ENCODE measurements around the gene ATXN2. TPM values are rescaled to one million over a fixed set of nuclear protein-coding genes. Genes with fewer than 3 reads are reported as not detected.
A peak's percentile ranks its signal among the peaks of the same experiment; 100 is the strongest.
"Not testable (repeated sequence)": the region's sequence is repeated elsewhere in the genome, so short reads cannot be mapped to it uniquely, and the experiment has no call there.

ATXN2 gene
- total RNA-seq, 1 experiment from 2014 or later: 108 TPM

GRCh38 chr12:111602348-111602747, 3.2 kb upstream of the ATXN2 start:
- peaks cover 27% of the 10 kb centered on the region for H3F3A ChIP-seq (ENCODE audit: insufficient read depth, low read depth)
- no peak overlapping the region for H3K4me2 ChIP-seq
- peaks cover 11% of the 10 kb centered on the region for H3K79me2 ChIP-seq (ENCODE audit: low read depth)
- no TSS peak for BruUV-seq (replicated peaks)
- peaks cover 4% of the 10 kb centered on the region for H4K20me1 ChIP-seq (ENCODE audit: insufficient read depth)
- H3K9me3 ChIP-seq (ENCODE audit: insufficient read depth, low read depth): no peaks in the 10 kb centered on the region
- peak overlapping the region; percentile 94; the same call in 1 of the 2 replicates for H3K27ac ChIP-seq
- TF ChIP-seq CTCF (conservative IDR thresholded peaks at IDR 0.05) (no peak), EZH2 (IDR thresholded peaks at IDR 0.05; ENCODE audit: low read depth) (no peak)
- CTCF ChIA-PET: no interaction called here
- intact Hi-C loops (cut with micrococcal nuclease; ENCODE audit: unreplicated experiment): no loop called here
- POLR2A ChIA-PET (ENCODE audit: unreplicated experiment): no interaction called here
- peaks cover 22% of the 10 kb centered on the region for H3K4me1 ChIP-seq (replicated peaks; ENCODE audit: insufficient read depth)
- no peak overlapping the region for H3K4me3 ChIP-seq
- no peak overlapping the region for H2AFZ ChIP-seq
- no peaks in the 10 kb centered on the region for H3K36me3 ChIP-seq (ENCODE audit: low read depth)
- no peak for DNase-seq
- no peaks in the 10 kb centered on the region for H3K9me2 ChIP-seq (ENCODE audit: insufficient read depth)
- H3K27me3 ChIP-seq (ENCODE audit: insufficient read depth, low read depth): no peaks in the 10 kb centered on the region

- not testable (repeated sequence) for H3K27me3 ChIP-seq (ENCODE audit: insufficient read depth, low read depth); H3K9me2 ChIP-seq (ENCODE audit: insufficient read depth); H3K9me3 ChIP-seq (ENCODE audit: insufficient read depth, low read depth); H3K4me3 ChIP-seq; H2AFZ ChIP-seq; BruUV-seq (replicated peaks); H3K36me3 ChIP-seq (ENCODE audit: low read depth); DNase-seq
- ChIA-PET CTCF (interaction anchor here (0.7 kb wide), 1 partner anchor 59 kb away, joined by 5 read pairs; no protein-coding TSS in a partner anchor), POLR2A (ENCODE audit: unreplicated experiment) (interaction anchor here (0.6 kb wide), 1 partner anchor 42 kb away, joined by 5 read pairs; no protein-coding TSS in a partner anchor)
- intact Hi-C loops (cut with micrococcal nuclease; ENCODE audit: unreplicated experiment): loop anchor here (2.0 kb wide), 2 partner anchors 24 to 34 kb away; no protein-coding TSS in a partner anchor
- peaks cover 25% of the 10 kb centered on the region for H3K79me2 ChIP-seq (ENCODE audit: low read depth)
- peak overlapping the region; percentile 94 for H3K27ac ChIP-seq
- peaks cover 18% of the 10 kb centered on the region for H4K20me1 ChIP-seq (ENCODE audit: insufficient read depth)
- H3K4me2 ChIP-seq: peak overlapping the region; percentile 75; the same call in 1 of the 2 replicates
- H3F3A ChIP-seq (ENCODE audit: insufficient read depth, low read depth): peaks cover 30% of the 10 kb centered on the region
- H3K4me1 ChIP-seq (replicated peaks; ENCODE audit: insufficient read depth): peaks cover 33% of the 10 kb centered on the region
Measured at GRCh38 chr12:111600986-111601385, 1.9 kb upstream of the ATXN2 start.

- peak overlapping the region; percentile 94 for H3K27ac ChIP-seq
- intact Hi-C loops (cut with micrococcal nuclease; ENCODE audit: unreplicated experiment): loop anchor here (2.0 kb wide), 2 partner anchors 25 to 33 kb away; no protein-coding TSS in a partner anchor
- H3K27me3 ChIP-seq (ENCODE audit: insufficient read depth, low read depth): no peaks in the 10 kb centered on the region
- peaks cover 26% of the 10 kb centered on the region for H4K20me1 ChIP-seq (ENCODE audit: insufficient read depth)
- H3K9me3 ChIP-seq (ENCODE audit: insufficient read depth, low read depth): no peaks in the 10 kb centered on the region
- ChIA-PET CTCF (no interaction called here), POLR2A (ENCODE audit: unreplicated experiment) (no interaction called here)
- no peaks in the 10 kb centered on the region for H3K9me2 ChIP-seq (ENCODE audit: insufficient read depth)
- peaks cover 33% of the 10 kb centered on the region for H3K79me2 ChIP-seq (ENCODE audit: low read depth)
- no peak overlapping the region for H2AFZ ChIP-seq
- H3K36me3 ChIP-seq (ENCODE audit: low read depth): no peaks in the 10 kb centered on the region
- TF ChIP-seq EZH2 (IDR thresholded peaks at IDR 0.05; ENCODE audit: low read depth) (no peak), CTCF (conservative IDR thresholded peaks at IDR 0.05) (no peak)
- H3F3A ChIP-seq (ENCODE audit: insufficient read depth, low read depth): peaks cover 30% of the 10 kb centered on the region
- no peak for DNase-seq
- BruUV-seq (replicated peaks): no TSS peak
- H3K4me1 ChIP-seq (replicated peaks; ENCODE audit: insufficient read depth): peaks cover 40% of the 10 kb centered on the region
- H3K4me3 ChIP-seq: peak overlapping the region; percentile 98
- H3K4me2 ChIP-seq: peak overlapping the region; percentile 75
Measured at GRCh38 chr12:111600205-111600642, 1.1 kb upstream of the ATXN2 start.
